Astrocyte of the hippocampus (primary cell): ENCODE results near the gene S100B.
"Not testable (repeated sequence)": the region's sequence is repeated elsewhere in the genome, so short reads cannot be mapped to it uniquely, and the experiment has no call there.

Source experiments
- DNase-seq: peaks from one replicate; pipeline ENCODE4 v3.0.0; 2011; ENCODE audit warnings: low read depth, low spot score

S100B gene

DNA sequence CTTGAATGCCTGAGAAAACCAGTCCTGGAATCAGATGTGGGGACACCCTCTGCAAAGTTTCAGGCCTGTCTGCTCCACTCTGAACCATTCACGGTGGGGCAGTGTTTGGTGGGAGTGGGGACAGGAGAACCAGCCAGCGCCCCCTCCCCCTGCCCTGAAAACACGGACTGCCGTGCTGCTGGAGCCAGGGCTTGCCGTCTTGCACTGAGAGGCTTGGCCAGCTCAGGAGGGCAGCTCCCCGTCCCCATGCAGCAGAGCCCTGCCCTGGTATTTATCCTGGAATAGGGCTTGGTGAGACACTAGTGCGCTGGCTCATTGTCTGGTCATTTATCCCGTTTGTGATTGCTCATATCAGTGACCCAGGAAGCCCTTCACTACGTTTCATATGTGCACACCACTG lies 3.9 kb downstream of the S100B start:
- no peak for DNase-seq

DNA sequence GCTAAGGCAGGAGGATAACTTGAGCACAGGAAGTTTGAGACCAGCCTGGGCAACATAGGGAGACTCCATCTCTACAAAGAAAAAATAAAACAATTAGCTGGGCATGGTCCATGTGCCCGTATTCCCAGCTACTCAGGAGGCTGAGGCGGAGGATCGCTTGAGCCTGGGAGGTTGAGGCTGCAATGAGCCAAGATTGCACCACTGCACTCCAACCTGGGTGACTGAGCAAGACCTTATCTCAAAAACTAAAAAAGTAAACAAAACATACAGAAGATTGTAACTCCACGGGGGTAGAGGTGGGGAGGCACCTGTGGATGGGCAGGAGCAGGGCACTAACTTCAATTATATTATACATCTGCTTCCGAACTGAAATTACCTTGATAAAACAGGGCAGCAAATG lies 4.6 kb downstream of the S100B start:
- DNase-seq, result no peak

GRCh38 chr21:46598581-46599572 lies 6.0 kb downstream of the S100B start:
- DNase-seq, result peak; percentile 95

DNA sequence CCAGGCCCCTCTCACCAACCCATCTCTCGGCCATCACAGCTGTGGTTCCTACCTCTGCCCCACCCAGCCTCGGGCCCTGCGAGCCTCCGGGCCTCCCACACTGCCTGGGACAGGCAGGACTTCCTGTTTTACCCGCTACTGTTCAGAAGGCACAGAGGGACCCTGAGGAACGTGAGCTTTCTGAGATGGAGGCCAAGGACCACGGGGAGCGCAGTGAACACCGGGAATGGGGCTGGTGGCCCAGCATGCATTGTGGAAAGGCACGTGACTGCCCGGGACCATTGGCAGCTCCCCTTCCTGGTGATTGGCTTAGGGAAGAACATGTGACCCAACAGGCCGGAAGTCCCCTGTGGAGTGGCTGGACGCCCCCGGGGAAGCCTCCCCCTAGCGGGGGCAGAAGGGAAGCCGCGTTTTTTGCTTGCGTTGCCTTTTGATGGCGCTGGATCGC lies 7.0 kb downstream of the S100B start:
- DNase-seq, result no peak

- DNase-seq, result no peak
Observed at GRCh38 chr21:46597031-46597430, 7.9 kb downstream of the S100B start.

- DNase-seq, result no peak
Observed at GRCh38 chr21:46596201-46596600, 8.7 kb downstream of the S100B start.

DNA sequence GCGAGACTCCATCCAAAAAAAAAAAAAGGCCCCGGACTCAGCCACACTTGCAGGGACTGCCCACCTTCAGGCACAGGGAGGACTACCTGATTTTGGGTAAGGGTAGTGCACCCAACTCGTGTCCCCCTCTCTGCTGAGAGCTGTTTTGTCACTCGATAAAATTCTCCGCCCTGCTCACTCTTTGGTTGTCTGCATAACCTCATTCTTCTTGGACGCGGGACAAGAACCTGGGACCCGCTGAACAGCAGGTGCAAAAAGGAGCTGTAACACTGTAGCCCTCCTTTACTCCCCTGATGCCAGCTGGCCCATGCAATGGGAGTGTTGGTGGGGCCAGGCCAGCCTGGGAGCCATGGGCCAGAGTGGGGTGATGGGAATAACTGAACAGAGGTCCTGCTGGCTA lies 10.6 kb downstream of the S100B start:
- DNase-seq, result no peak

DNA sequence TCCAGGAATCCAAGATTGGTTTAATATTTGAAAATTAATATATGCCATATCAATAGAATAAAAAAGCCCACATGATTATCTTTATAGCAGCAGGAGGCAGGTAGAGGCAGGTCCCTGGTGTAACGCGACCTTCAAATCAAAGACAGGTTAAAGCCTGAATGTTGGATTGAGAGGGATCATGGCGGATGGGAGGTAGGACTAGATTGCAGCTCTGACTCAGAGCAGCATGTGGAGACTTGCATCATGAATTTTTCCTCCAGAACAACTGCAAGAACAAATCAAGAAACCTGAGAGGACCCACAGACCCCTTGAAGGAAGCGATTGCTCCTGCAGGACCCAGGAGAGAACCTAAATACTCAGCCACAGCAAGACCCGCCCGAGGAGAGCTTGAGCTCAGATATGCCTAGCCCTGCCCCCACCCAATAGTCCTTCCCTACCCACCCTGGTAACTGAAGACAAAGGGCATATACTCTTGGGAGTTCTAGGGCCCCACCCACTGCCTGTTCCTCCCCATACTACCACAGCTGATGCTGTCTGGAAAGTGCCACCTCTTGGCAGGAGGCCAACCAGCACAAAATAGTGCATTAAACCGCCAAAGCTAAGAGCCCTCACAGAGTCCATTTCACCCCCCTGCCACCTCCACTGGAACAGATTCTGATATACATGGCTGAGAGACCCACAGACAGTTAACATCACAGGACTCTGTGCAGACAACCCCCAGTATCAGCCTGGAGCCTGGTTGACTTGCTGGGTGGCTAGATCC lies 19.5 kb downstream of the S100B start:
- no peak for DNase-seq

- no peak for DNase-seq
Observed at GRCh38 chr21:46581780-46582307, 23.0 kb downstream of the S100B start.

- not testable (repeated sequence) for DNase-seq
Observed at GRCh38 chr21:46579394-46579793, 25.5 kb downstream of the S100B start.

DNA sequence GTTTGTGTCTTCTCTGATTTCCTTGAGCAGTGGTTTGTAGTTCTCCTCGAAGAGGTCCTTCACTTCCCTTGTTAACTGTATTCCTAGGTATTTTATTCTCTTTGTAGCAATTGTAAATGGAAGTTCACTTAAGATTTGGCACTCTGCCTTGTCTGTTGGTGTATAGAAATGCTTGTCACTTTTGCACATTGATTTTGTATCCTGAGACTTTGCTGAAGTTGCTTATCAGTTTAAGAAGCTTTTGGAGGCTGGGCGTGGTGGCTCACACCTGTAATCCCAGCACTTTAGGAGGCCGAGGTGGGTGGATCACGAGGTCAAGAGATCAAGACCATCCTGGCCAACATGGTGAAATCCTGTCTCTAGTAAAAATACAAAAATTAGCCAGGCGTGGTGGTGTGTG lies 27.1 kb downstream of the S100B start:
- not testable (repeated sequence) for DNase-seq

- DNase-seq, result no peak
Observed at GRCh38 chr21:46572850-46573249, 32.0 kb downstream of the S100B start.

DNA sequence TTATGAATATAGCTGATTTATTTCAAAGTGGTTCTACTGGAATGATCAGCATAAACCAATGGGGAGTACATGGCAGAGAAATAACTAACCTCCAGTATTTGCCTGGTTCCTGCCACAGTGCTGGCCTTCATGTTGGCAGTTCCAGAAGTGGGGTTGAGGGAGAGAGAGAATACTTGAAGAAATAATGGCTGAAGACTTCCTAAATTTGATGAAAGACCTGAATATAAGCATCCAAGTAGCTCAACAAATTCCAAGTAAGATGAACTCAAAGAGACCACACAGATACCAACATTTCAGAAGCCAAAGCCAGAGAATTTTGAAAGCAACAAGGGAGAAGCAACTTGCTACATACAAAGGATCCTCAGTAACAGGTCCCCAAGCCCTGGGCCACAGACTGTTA lies 34.3 kb downstream of the S100B start:
- DNase-seq, result no peak

DNA sequence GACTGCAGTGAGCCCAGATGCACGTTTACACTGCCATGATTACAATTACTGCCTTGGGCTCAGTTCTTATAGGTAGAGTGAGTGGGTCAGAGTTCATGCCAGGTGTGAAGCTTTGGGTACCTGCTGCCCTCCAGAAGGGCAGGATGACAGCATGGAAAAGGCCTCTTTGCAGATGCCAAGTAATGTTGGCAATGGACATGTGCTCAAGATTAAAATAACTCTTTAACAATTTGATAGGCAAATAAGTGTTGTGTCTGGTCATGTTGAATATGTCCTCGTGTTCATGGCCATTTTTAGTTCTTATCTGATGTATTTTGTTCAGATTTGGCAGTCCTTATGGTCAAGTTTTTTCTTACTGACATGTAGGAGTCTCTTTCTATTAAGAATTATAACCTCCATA lies 34.8 kb downstream of the S100B start:
- no peak for DNase-seq

DNA sequence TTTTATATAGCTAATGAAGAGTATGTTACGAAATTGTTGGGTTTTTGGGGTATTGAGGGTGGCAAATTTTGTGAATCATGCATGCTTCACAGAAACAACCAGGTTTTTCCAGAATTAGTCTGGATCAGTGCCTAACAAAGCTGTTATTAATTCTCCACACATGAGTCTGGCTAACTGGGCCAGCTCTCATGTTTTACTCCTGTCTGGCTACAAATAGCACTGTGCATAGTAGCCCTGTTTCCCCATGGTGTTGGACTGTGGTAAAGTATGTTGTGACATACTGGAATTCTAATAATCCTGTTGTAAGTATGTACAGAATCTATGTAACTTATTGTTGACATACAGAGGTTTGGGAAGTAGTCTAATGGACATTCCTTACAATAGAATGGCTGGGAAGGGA lies 35.8 kb downstream of the S100B start:
- no peak for DNase-seq

GRCh38 chr21:46568562-46568961 lies 36.3 kb downstream of the S100B start:
- no peak for DNase-seq

- DNase-seq, result no peak
Observed at GRCh38 chr21:46567348-46567747, 37.5 kb downstream of the S100B start.

GRCh38 chr21:46564391-46564790 lies 40.5 kb downstream of the S100B start:
- no peak for DNase-seq

GRCh38 chr21:46562964-46563607 lies 41.8 kb downstream of the S100B start:
- DNase-seq, result no peak

GRCh38 chr21:46562472-46562871 lies 42.4 kb downstream of the S100B start:
- DNase-seq, result no peak

DNA sequence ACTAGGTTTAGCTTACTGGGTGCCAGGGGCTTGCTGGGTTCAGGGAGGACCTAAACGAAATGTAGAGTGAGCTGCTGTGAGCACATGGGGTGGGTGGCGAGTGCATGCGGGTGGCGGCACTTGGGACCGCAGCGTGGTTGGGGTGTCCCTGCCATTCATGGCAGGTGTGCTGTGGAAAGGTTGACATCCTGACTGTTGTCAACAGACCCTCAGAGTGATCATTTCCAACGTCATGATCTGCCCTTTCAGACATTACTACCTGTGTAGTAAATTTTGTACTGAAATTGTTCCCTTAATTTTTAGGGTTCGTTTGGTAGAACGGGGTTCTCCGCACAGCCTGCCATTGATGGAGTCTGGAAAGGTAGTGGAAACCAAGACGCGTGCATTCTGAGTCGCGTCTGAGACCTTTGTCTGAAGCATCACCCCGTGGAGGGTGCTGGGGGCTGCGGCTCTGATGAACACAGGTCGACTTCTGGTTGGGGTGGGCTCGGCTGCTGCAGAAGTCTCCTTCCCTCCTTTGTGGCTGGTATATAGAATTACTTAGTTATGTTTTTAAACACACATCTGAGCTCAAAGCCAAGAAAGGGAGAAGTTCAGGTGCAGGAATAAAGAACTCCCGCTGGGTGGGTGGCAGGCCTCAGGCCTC lies 43.3 kb downstream of the S100B start:
- no peak for DNase-seq
